ENCODE measurements around the gene GDPD4.

The GDPD4 gene

DNA sequence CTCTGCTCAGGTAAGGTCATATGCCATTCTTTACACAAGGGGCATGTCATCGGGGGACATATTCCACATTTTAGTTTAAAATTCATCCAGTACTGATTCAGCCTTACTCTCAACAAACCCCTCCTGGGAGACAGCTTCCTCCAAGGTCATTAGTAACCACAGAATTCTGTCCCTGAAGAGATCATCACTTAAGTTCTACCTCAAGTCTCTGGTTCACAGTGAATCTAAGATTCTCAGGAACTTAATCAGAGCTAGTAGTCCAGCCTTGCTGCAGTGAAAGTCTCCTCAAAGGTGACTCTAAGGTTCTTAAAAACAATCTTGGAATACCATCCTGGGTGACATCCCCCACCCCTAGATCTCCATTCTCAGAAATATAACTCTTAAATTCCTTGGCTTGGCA, 18.9 kb upstream of the GDPD4 start:
- Histone ChIP-seq H3K4me3 (ENCODE audit: low read depth in 1 of 2, low read length in 2 of 2) (no peak overlapping the region), H3K27ac (ENCODE audit: low read depth, low read length) (no peak overlapping the region), H3K36me3 (ENCODE audit: control insufficient read depth in 1 of 2, insufficient read depth in 2 of 2, low read length in 2 of 2) (peaks cover 17 to 31% of the 10 kb centered on the region in 2 donors), H3K9me3 (ENCODE audit: control insufficient read depth in 1 of 2, low read length in 2 of 2) (no peaks in the 10 kb centered on the region), H3K9ac (ENCODE audit: low read depth in 1 of 2, low read length in 2 of 2) (no peak overlapping the region), H3K4me1 (ENCODE audit: control insufficient read depth in 1 of 2, insufficient read depth in 2 of 2, low read length in 2 of 2) (no peaks in the 10 kb centered on the region), H3K27me3 (ENCODE audit: control insufficient read depth in 1 of 2, insufficient read depth in 2 of 2, low read length in 2 of 2) (no peaks in the 10 kb centered on the region)

GRCh38 chr11:77318600-77318999, 17.1 kb upstream of the GDPD4 start:
- no peaks in the 10 kb centered on the region for H3K9me3 ChIP-seq (ENCODE audit: control insufficient read depth in 1 of 2, low read length in 2 of 2)
- no peaks in the 10 kb centered on the region for H3K4me1 ChIP-seq (ENCODE audit: control insufficient read depth in 1 of 2, insufficient read depth in 2 of 2, low read length in 2 of 2)
- H3K9ac ChIP-seq (ENCODE audit: low read depth in 1 of 2, low read length in 2 of 2) = no peak overlapping the region
- H3K36me3 ChIP-seq (ENCODE audit: control insufficient read depth in 1 of 2, insufficient read depth in 2 of 2, low read length in 2 of 2) = peaks cover 13 to 22% of the 10 kb centered on the region in 2 donors
- H3K4me3 ChIP-seq (ENCODE audit: low read depth in 1 of 2, low read length in 2 of 2) = no peak overlapping the region
- H3K27ac ChIP-seq (ENCODE audit: low read depth, low read length) = no peak overlapping the region
- no peaks in the 10 kb centered on the region for H3K27me3 ChIP-seq (ENCODE audit: control insufficient read depth in 1 of 2, insufficient read depth in 2 of 2, low read length in 2 of 2)

DNA sequence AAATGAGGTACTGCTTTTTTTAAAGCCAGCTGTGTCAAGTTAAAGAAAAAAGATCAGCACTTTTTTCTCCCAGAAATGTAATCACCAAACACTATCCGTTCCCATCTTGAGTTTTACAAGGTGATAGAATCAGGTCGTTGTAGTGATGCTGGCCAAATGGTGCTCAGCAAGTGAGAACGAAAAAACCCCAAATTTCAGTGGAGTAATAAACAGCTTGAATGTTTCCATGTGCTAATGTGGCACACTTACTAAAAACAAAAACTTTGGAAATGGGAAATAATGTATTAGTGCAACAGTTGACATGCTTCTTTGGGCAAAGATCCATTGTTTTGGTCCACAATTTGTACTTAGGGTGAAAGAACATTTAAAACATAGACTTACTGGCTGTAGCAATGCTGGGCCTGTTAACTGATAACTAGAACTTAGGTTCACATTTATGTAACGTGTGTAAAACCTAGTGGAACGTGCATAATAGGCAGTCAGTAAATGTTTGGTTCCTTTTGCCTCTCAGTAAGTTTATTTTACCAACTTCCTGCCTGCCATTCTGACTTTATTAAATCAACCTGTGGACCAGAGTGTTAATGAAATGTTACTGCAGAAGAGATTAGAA, 15.4 kb upstream of the GDPD4 start:
- Histone ChIP-seq H3K36me3 (ENCODE audit: control insufficient read depth in 1 of 2, insufficient read depth in 2 of 2, low read length in 2 of 2) (peaks cover under 1 to 8% of the 10 kb centered on the region in 2 donors), H3K9me3 (ENCODE audit: control insufficient read depth in 1 of 2, low read length in 2 of 2) (no peaks in the 10 kb centered on the region), H3K4me3 (ENCODE audit: low read depth in 1 of 2, low read length in 2 of 2) (no peak overlapping the region), H3K4me1 (ENCODE audit: control insufficient read depth in 1 of 2, insufficient read depth in 2 of 2, low read length in 2 of 2) (no peaks in the 10 kb centered on the region), H3K27me3 (ENCODE audit: control insufficient read depth in 1 of 2, insufficient read depth in 2 of 2, low read length in 2 of 2) (no peaks in the 10 kb centered on the region), H3K9ac (ENCODE audit: low read depth in 1 of 2, low read length in 2 of 2) (no peak overlapping the region), H3K27ac (ENCODE audit: low read depth, low read length) (no peak overlapping the region)

DNA sequence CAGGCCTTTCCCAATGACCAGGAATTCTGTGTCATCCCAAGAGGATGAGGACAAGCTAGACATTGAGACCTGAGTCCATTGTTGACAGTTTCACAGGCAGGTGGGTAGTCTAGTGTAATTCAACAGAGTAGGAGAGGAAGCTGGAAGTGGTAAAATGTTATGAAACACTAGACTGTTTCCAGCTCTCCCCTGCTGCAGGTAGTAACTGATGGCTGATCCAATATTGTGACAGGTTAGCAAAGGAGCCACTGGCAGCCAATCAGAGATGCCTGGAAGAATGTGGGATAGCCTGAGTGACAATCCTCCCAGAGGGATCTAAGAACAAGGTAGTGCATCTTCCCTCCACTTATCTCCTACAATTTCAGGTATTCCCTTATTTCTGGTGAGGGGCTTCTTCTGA, 10.6 kb upstream of the GDPD4 start:
- H3K4me3 ChIP-seq (ENCODE audit: low read depth in 1 of 2, low read length in 2 of 2) = no peak overlapping the region
- no peaks in the 10 kb centered on the region for H3K9me3 ChIP-seq (ENCODE audit: control insufficient read depth in 1 of 2, low read length in 2 of 2)
- H3K36me3 ChIP-seq (ENCODE audit: control insufficient read depth in 1 of 2, insufficient read depth in 2 of 2, low read length in 2 of 2) = no peaks in the 10 kb centered on the region
- H3K27ac ChIP-seq (ENCODE audit: low read depth, low read length) = no peak overlapping the region
- no peaks in the 10 kb centered on the region for H3K4me1 ChIP-seq (ENCODE audit: control insufficient read depth in 1 of 2, insufficient read depth in 2 of 2, low read length in 2 of 2)
- H3K27me3 ChIP-seq (ENCODE audit: control insufficient read depth in 1 of 2, insufficient read depth in 2 of 2, low read length in 2 of 2) = no peaks in the 10 kb centered on the region
- no peak overlapping the region for H3K9ac ChIP-seq (ENCODE audit: low read depth in 1 of 2, low read length in 2 of 2)

DNA sequence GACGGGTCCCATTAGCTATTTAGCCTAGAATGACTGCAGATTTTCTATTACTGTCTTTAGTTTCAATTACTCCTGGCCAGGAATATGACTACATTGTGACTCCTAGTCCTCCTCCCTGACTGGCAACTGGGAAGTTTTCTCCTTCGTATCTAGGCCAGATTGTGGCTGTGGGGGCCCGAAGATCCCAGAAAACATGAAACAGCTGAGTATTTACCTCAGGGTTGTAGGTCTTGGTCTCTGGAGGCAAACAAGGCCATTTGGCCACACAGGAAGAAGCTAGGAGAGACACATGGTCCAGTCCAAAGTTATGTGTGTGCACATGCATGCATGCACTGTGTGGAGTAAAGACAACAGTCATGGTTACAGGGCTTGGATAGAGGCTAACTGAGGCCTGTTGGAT, 10.2 kb upstream of the GDPD4 start:
- Histone ChIP-seq H3K4me3 (ENCODE audit: low read depth in 1 of 2, low read length in 2 of 2) (no peak overlapping the region), H3K27me3 (ENCODE audit: control insufficient read depth in 1 of 2, insufficient read depth in 2 of 2, low read length in 2 of 2) (no peaks in the 10 kb centered on the region), H3K27ac (ENCODE audit: low read depth, low read length) (no peak overlapping the region), H3K9ac (ENCODE audit: low read depth in 1 of 2, low read length in 2 of 2) (no peak overlapping the region), H3K9me3 (ENCODE audit: control insufficient read depth in 1 of 2, low read length in 2 of 2) (no peaks in the 10 kb centered on the region), H3K36me3 (ENCODE audit: control insufficient read depth in 1 of 2, insufficient read depth in 2 of 2, low read length in 2 of 2) (no peaks in the 10 kb centered on the region), H3K4me1 (ENCODE audit: control insufficient read depth in 1 of 2, insufficient read depth in 2 of 2, low read length in 2 of 2) (no peaks in the 10 kb centered on the region)

DNA sequence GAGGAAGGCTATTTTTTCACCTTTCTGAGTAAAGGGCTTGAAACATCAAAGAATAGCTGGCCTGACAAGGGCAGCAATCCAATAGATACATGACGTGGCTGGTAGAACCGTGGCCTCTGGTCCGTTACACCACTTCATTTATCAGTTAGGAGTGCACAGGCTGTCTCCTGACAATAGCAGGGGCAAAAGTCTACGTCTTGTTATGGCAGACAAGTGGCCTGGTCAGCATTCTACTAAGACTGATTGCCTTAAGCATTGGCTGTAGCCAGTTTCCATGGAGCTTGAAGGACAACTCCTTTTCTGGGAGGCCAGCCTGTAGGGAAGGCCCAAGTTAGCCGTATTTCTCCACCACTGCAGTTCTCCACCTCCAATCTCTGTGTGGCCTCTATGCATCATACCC, 9.2 kb upstream of the GDPD4 start:
- no peak overlapping the region for H3K27ac ChIP-seq (ENCODE audit: low read depth, low read length)
- no peaks in the 10 kb centered on the region for H3K9me3 ChIP-seq (ENCODE audit: control insufficient read depth in 1 of 2, low read length in 2 of 2)
- no peak overlapping the region for H3K9ac ChIP-seq (ENCODE audit: low read depth in 1 of 2, low read length in 2 of 2)
- H3K4me1 ChIP-seq (ENCODE audit: control insufficient read depth in 1 of 2, insufficient read depth in 2 of 2, low read length in 2 of 2) = no peaks in the 10 kb centered on the region
- no peaks in the 10 kb centered on the region for H3K36me3 ChIP-seq (ENCODE audit: control insufficient read depth in 1 of 2, insufficient read depth in 2 of 2, low read length in 2 of 2)
- no peak overlapping the region for H3K4me3 ChIP-seq (ENCODE audit: low read depth in 1 of 2, low read length in 2 of 2)
- no peaks in the 10 kb centered on the region for H3K27me3 ChIP-seq (ENCODE audit: control insufficient read depth in 1 of 2, insufficient read depth in 2 of 2, low read length in 2 of 2)

GRCh38 chr11:77309401-77310085, 8.1 kb upstream of the GDPD4 start:
- H3K4me1 ChIP-seq (ENCODE audit: control insufficient read depth in 1 of 2, insufficient read depth in 2 of 2, low read length in 2 of 2) = no peaks in the 10 kb centered on the region
- no peak overlapping the region for H3K27ac ChIP-seq (ENCODE audit: low read depth, low read length)
- no peaks in the 10 kb centered on the region for H3K27me3 ChIP-seq (ENCODE audit: control insufficient read depth in 1 of 2, insufficient read depth in 2 of 2, low read length in 2 of 2)
- no peaks in the 10 kb centered on the region for H3K36me3 ChIP-seq (ENCODE audit: control insufficient read depth in 1 of 2, insufficient read depth in 2 of 2, low read length in 2 of 2)
- H3K4me3 ChIP-seq (ENCODE audit: low read depth in 1 of 2, low read length in 2 of 2) = no peak overlapping the region
- H3K9ac ChIP-seq (ENCODE audit: low read depth in 1 of 2, low read length in 2 of 2) = no peak overlapping the region
- no peaks in the 10 kb centered on the region for H3K9me3 ChIP-seq (ENCODE audit: control insufficient read depth in 1 of 2, low read length in 2 of 2)

DNA sequence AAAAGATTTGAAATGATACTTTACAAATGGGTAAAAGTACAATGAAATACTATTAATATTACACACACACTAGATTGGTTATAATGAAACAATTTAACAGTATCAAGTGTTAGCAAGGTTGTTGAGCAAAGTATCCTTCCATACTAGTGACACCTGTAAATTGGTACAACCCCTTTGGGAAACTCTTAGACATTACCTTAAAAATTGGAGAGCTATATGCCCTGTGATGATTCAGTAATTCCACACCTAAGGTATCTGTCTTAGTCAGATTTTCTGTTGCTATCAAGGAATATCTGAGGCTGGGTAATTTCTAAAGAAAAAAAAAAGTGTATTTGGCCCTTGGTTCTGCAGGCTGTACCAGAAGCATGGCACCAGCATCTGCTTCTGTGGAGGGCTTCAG, 7.4 kb upstream of the GDPD4 start:
- Histone ChIP-seq H3K36me3 (ENCODE audit: control insufficient read depth in 1 of 2, insufficient read depth in 2 of 2, low read length in 2 of 2) (no peaks in the 10 kb centered on the region), H3K27me3 (ENCODE audit: control insufficient read depth in 1 of 2, insufficient read depth in 2 of 2, low read length in 2 of 2) (no peaks in the 10 kb centered on the region), H3K9ac (ENCODE audit: low read depth in 1 of 2, low read length in 2 of 2) (no peak overlapping the region), H3K4me3 (ENCODE audit: low read depth in 1 of 2, low read length in 2 of 2) (no peak overlapping the region), H3K4me1 (ENCODE audit: control insufficient read depth in 1 of 2, insufficient read depth in 2 of 2, low read length in 2 of 2) (no peaks in the 10 kb centered on the region), H3K9me3 (ENCODE audit: control insufficient read depth in 1 of 2, low read length in 2 of 2) (no peaks in the 10 kb centered on the region), H3K27ac (ENCODE audit: low read depth, low read length) (no peak overlapping the region)

GRCh38 chr11:77303328-77303727, 1.8 kb upstream of the GDPD4 start:
- no peaks in the 10 kb centered on the region for H3K4me1 ChIP-seq (ENCODE audit: control insufficient read depth in 1 of 2, insufficient read depth in 2 of 2, low read length in 2 of 2)
- no peak overlapping the region for H3K4me3 ChIP-seq (ENCODE audit: low read depth in 1 of 2, low read length in 2 of 2)
- no peak overlapping the region for H3K9ac ChIP-seq (ENCODE audit: low read depth in 1 of 2, low read length in 2 of 2)
- no peaks in the 10 kb centered on the region for H3K27me3 ChIP-seq (ENCODE audit: control insufficient read depth in 1 of 2, insufficient read depth in 2 of 2, low read length in 2 of 2)
- no peak overlapping the region for H3K27ac ChIP-seq (ENCODE audit: low read depth, low read length)
- no peaks in the 10 kb centered on the region for H3K9me3 ChIP-seq (ENCODE audit: control insufficient read depth in 1 of 2, low read length in 2 of 2)
- no peaks in the 10 kb centered on the region for H3K36me3 ChIP-seq (ENCODE audit: control insufficient read depth in 1 of 2, insufficient read depth in 2 of 2, low read length in 2 of 2)

DNA sequence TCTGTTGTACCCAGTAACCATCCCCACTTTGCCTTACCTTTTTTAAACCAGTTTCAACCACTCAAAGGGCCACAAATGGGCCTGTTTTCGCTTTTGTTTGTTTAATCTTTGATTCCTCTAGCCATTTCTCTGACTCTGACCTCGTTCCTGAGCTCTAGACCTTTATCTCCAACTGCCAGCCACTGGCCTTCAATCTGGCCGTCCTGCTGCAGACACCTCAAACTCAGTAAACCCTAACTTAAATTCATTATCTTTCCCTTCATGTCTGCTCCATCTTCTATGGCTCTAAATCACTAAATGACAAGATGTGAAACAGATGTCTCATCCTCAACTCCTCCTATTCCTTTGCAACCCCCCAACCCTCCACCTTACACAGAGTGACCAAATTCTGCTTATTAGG, 1.3 kb upstream of the GDPD4 start:
- Histone ChIP-seq H3K27me3 (ENCODE audit: control insufficient read depth in 1 of 2, insufficient read depth in 2 of 2, low read length in 2 of 2) (no peaks in the 10 kb centered on the region), H3K9ac (ENCODE audit: low read depth in 1 of 2, low read length in 2 of 2) (no peak overlapping the region), H3K4me1 (ENCODE audit: control insufficient read depth in 1 of 2, insufficient read depth in 2 of 2, low read length in 2 of 2) (no peaks in the 10 kb centered on the region), H3K36me3 (ENCODE audit: control insufficient read depth in 1 of 2, insufficient read depth in 2 of 2, low read length in 2 of 2) (no peaks in the 10 kb centered on the region), H3K9me3 (ENCODE audit: control insufficient read depth in 1 of 2, low read length in 2 of 2) (no peaks in the 10 kb centered on the region), H3K4me3 (ENCODE audit: low read depth in 1 of 2, low read length in 2 of 2) (no peak overlapping the region), H3K27ac (ENCODE audit: low read depth, low read length) (no peak overlapping the region)

All from duodenal mucosa (tissue), 2 donors.